HG03159 (cell line): ENCODE results near the gene ETV7.

Experiments used
- ATAC-seq: cut with Tn5 transposase; IDR thresholded peaks from one replicate; pipeline ENCODE4 v1.9.1; 2021; ENCODE audit warnings: mild to moderate bottlenecking, moderate library complexity; ENCODE audit not compliant: unreplicated experiment

Gene ETV7

DNA sequence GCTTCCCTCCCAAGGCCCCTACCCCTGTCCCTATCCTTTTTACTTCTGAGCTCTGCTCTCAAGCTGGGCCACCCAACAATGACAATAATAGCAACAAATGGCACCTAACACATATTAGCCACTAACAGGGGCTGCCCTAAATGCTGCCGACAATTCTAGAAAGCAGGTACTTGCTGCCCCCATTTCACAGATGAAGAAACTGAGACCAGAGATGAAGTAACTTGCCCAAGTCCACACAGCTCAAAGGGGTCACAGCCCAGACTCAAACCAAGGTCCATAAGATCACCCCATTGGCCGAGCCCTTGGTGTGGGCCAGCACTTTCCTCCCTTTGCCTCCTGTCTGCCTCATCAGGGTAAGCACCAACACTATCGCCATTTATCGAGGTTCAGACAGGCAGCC, 62.8 kb downstream of the ETV7 start:
- no peak for ATAC-seq

DNA sequence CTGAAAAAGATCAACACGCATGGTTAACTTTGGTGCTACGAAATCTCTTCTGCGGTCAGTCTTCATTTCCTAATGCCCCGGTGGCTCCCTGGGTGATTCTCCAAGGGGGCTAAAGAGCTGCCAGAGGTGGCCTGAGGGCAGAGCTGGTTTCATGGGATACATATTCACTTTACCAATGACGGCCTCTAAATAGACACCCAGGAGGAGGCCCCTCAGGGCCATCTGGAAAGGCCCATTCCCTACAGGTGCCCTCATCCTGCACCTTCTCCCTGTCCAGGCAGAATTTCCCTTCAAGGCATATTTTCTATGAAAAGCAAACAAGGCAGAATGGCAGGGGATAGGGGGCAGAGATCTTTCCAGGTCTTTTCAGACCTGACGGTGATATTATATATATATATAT, 63.3 kb downstream of the ETV7 start:
- ATAC-seq = no peak

DNA sequence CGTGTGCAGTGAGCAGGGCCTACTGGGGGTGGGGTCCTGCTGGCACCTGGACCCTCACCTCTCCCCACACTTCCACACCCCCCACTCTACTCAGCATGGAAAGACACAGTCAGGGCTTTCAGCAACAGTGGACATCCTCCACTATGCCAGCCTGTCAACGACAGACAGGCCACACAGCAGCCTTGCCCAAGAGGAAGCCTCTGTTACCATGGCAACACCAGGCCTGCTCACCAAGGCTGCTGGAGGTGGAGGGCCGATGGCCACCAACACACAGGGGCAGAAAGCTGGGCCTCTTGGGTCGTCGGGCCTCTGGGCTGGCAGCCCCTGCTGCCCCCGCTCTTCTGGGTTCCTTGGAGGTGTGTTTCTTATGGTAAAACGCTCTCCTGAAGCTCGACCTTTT, 64.4 kb downstream of the ETV7 start:
- no peak for ATAC-seq

DNA sequence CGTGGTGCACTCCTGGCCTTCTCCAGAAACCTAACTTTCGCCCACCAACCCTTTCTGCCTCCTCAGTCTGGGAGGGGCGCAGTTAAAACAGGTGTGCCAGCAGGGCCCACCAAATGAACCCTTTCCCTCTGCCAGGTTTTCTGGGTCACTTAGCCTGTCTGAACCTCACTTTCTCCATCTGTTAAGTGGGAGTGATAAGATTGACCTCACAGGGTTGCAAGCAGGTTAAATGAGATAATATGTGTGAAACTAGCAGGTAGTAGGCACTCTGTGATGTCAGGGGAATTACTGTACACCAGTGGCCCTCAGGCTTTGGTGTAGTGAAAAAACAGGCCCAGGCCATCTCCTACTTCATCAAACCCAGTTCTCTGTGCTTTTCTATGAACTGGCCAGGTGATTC, 64.9 kb downstream of the ETV7 start:
- no peak for ATAC-seq

DNA sequence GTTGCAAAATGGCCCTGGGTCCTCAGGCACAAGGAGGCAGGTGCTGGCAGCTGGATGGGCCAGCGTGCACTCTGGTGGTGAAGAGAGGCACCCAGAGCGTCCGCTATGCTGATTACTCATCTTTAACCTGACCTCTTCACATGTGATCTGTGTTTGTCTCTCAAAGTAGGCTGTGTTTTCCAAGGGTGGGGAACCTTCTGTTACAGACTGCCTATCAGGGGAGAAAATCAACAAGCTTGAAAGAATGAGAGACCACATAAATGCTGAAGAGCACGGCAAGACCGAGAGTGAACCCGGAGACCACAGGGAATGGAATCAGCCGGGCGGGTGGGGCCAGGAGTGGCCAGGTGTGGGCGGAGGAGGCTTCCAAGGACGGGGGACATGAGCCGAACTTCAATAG, 67.0 kb downstream of the ETV7 start:
- ATAC-seq = no peak

DNA sequence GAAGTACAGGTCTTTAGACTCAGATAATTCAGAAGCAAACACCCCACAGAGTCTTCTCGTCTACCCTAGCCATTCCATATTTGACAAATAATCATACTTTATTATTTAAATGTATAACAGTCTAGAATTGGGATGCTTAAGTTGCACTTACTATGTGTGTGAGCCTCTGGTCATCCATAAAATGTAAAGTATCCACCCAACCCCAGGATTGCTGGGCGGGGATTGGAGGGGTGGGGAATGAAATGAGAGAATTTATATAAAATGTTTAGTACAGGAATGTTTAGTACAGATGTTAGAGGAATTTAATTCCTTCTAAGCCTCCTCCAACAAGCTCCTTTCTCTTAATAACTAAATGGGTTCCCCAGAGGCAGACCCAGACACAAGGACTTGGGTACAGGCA, 67.6 kb downstream of the ETV7 start:
- ATAC-seq = no peak

DNA sequence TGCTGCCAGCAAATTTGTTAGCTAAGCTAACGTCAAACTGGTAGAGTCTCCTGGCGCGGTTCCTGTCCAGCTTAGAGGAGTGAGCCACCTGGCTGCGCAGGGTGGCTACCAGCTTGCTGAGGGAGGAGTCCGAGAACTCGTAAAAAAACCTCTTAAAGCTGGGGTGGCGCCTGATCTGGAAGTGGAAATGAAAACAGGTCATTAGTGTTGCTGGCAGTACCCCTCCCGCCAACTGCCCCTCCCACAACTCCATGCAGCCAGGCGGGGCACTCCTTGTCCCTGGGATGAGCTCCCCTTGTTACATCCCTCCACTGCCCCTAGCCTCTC, 68.1 kb downstream of the ETV7 start:
- no peak for ATAC-seq

DNA sequence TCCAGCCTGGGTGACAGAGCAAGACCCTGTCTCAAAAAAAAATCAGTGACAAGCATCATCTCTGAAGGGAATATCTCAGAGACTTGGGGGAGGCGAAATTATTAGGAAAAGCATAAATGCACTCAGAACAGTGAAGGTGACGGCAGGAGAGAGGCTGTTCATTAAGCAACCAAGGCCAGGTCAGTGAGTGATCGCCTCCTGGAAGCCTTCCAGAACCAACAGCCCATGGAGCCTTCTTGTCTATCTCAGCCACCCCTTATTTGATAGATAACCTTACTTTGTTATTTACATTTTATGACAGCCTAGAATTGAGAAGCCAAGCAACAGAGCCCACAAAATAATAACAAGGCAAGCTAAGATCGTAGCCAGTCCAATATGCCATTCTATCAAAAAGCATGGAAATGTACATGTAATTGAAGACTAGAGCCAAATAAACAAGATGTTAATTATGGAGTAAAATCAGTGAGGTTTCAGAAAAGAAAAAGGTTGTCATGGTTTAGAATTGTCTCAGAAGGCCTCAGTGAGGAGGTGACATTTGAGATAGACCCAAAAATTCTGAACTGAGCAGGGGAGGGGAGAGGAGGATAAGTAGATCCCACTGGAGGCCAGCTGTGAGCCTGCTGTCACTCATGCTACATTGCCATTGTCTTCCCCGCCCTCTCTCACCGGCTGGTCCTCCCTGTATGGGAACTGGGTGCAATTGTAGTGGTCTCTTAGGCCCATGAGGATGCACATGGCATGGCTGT, 68.6 kb downstream of the ETV7 start:
- no peak for ATAC-seq

DNA sequence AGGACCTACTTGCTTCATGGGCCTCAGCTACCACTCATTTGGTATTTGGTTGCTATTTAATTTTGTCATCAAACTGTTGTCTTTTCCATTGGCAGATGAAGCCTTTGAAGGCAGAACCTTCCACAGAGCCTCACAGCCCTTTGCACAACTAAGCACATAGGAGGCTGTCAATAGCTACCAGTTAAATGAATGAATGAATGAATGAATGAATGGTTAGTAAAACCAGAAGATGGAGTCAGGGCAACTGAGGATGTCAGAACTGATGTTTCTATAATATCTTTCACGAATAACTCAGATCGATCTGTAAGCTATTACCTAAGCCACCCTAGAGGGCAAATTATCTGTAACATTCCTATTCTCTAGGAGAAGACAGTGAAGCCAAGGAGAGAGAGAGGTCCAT, 69.8 kb downstream of the ETV7 start:
- no peak for ATAC-seq
